Measurements from ENCODE around the gene OR13J1.

Gene OR13J1

GRCh38 chr9:35870351-35870923, at the start of gene OR13J1:
OR13J1 (minus strand) TSS chr9:35870401; CDS start chr9:35870401, 0 bp downstream.
- TF ChIP-seq CTCF (IDR thresholded peaks at IDR 0.05), result no peak

- no peak for TF ChIP-seq CTCF (IDR thresholded peaks at IDR 0.05)
Observed at GRCh38 chr9:35919212-35920008, 49.2 kb upstream of the OR13J1 start.

- no peak for TF ChIP-seq CTCF (IDR thresholded peaks at IDR 0.05)
Observed at GRCh38 chr9:35918780-35919179, 48.6 kb upstream of the OR13J1 start.

- no peak for TF ChIP-seq CTCF (IDR thresholded peaks at IDR 0.05)
Observed at GRCh38 chr9:35917261-35917660, 47.1 kb upstream of the OR13J1 start.

GRCh38 chr9:35915681-35916294, 45.6 kb upstream of the OR13J1 start:
- no peak for TF ChIP-seq CTCF (IDR thresholded peaks at IDR 0.05)

GRCh38 chr9:35914301-35914807, 44.2 kb upstream of the OR13J1 start:
- no peak for TF ChIP-seq CTCF (IDR thresholded peaks at IDR 0.05)

GRCh38 chr9:35912791-35913400, 42.7 kb upstream of the OR13J1 start:
- TF ChIP-seq CTCF (IDR thresholded peaks at IDR 0.05), result no peak
